Measurements from ENCODE around the gene SPCS3.
"Not testable (repeated sequence)": the region's sequence is repeated elsewhere in the genome, so short reads cannot be mapped to it uniquely, and the experiment has no call there.

SPCS3 gene

GRCh38 chr4:176306837-176307665 is 12.7 kb upstream of the SPCS3 start:
- no peak for DNase-seq

- DNase-seq: no peak
These were observed 12.2 kb upstream of the SPCS3 start for GRCh38 chr4:176307666-176307930.

DNA sequence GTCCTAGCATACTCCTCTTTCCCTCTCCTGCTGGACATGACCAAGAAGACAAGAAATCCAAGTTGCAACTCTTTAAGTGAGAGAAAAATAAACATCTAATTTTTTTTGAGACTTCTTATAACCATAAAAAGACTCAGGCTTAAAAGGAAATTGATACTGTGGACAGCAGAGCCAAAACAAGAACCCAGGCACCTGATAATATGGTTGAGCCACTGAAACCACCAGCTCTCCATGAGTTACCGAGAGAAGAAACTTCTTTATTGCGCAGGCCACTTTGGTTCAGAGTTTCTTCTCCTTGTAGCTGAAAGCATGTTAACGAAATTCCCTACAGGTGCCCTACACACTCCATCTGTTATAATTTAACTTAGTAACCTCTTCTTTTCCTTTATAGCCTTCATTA is 11.3 kb upstream of the SPCS3 start:
- no peak for DNase-seq

DNA sequence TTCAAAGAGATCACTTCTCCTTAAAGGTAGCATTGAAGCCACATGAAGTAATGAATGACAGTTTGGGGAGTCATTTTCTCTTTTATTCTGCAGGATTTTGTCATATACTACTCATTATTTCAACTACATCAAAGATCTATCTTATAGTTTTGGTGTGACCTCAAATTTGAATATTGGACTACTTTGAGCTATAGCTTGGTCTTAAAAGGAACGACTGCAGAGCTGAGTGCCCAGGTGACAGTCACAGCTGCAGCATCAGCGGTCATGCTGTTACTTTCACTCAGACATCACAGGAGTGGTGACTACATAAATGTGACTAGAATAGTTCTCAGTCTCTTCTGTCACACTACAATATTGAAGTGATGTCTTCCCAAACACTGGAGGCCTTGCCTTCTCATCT is 10.7 kb upstream of the SPCS3 start:
- no peak for DNase-seq

- no peak for DNase-seq
These were observed 10.0 kb upstream of the SPCS3 start for GRCh38 chr4:176309772-176310171.

- DNase-seq: no peak
These were observed 6.0 kb upstream of the SPCS3 start for GRCh38 chr4:176313596-176314336.

GRCh38 chr4:176319151-176319703 is 539 bp upstream of the SPCS3 start:
- no peak for DNase-seq

GRCh38 chr4:176320340-176320975 is 692 bp downstream of the SPCS3 start:
- peak; percentile 76 to 78 for DNase-seq

GRCh38 chr4:176320976-176321361 is 1.2 kb downstream of the SPCS3 start:
- no peak for DNase-seq

DNA sequence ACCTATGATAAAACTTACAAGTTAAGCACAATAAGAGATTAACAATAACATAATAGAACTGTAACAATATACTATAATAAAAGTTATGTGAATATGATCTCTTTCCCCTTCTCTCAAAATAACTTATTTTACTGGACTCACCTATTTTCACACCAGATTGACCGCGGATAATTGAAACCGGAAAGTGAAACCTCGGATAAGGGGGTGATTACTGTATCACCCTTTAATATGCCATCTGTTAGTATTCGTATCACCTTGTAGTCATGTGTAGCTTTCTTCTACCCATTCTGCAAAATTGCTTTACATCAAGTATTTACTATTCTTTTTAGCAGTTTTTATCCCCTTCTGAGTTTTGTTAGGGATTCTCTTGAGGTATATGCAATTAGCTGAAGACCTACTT is 1.8 kb downstream of the SPCS3 start:
- no peak for DNase-seq

DNA sequence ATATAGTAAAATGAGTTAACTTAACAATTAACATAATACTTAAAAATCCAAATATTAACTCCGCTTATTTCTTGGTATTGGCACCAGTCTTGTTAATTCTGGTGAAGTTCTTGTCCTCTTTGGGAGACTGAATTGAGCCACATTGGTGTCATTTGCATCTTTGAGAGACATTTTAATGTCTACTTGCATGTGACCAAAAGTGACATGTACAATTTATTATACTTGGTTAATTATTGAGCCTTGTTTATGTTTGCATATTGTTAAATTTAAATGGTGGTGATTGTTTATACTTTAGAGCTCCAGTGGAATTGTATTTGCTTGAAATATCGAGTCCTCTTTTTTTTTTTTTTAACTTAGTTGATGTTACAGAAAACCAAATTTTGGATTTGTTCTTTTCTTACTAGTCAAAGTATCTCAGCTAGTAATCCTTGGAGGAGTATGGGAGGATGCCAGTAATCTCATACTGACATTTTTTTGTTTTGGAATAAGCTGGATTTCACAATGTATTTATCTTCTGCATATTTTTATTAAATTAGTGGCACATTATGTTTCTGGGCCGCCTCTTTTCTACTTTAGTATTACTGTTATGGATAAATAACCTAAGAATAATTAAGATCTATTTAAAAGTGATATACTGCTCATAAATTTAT is 3.9 kb downstream of the SPCS3 start:
- no peak for DNase-seq

DNA sequence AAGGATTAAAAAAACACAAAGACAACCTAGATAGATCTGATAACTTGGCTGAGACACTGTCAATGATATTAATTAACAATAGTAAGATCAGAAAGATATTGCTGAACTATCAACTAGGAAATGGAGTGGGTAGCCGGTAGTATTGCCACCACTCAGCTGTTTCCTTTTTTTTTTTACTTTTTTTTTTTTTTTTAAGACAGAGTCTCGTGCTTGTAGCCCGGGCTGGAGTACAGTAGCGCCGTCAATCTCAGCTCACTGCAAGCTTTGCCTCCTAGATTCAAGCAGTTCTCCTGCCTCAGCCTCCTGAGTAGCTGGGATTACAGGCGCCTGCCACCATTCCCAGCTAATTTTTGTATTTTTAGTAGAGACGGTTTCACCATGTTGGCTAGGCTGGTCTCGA is 5.1 kb downstream of the SPCS3 start:
- DNase-seq: not testable (repeated sequence)

DNA sequence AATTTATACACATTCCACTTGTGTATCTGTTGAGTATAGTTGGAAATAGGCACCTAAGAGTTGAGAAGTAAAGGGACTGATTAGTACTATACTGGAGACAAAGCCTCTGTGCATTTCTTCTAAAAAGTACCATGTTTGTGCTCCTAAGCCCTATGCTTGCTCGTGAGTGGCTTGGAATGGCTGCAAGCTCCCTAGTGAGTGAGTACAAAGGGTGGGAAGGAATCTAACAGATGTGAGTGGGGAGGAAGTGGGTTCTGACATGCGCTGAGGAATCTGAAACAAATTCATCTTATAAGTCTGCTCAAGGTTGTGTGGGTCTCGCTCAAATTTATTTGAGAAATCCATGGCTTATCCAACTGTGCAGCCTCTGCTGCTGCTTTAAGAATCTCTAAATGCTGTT is 13.3 kb downstream of the SPCS3 start:
- no peak for DNase-seq

DNA sequence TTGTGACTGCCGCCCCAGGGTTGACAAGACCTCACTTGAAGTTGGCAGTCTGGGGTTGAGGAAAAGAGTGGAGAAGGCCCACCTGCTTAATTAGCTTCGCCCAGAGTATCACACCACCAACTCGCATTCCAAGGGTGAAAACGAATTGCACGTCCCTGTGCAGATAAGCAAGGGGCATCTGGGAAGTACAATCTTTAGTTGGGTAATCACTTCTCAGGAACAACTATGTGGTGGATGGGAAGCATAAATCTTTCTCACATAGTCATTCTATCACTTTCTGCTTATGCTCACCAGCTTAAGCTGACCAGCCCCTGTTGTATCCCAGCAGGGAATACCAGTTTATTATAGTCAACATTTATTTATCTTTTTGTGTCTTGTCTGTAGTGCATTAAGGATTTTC is 14.3 kb downstream of the SPCS3 start:
- no peak for DNase-seq

DNA sequence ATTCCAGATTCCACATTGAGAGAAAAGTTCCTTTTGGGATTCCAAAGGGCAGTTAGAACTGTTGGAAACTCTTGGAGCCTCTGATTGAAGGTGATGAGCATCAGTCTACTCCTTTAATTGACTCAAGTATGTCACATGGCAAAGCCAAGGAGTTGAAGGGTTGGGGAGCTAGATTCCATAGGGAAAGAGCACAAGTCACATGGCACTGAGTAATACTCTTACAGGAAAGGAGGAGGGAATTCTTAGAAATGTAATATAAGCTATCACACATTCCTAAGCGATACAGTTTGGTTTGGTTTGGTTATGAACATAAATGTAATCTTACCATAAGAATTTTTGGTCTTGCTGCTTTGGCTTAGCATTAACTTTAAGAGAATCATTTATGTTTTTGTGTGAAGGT is 15.7 kb downstream of the SPCS3 start:
- no peak for DNase-seq

DNA sequence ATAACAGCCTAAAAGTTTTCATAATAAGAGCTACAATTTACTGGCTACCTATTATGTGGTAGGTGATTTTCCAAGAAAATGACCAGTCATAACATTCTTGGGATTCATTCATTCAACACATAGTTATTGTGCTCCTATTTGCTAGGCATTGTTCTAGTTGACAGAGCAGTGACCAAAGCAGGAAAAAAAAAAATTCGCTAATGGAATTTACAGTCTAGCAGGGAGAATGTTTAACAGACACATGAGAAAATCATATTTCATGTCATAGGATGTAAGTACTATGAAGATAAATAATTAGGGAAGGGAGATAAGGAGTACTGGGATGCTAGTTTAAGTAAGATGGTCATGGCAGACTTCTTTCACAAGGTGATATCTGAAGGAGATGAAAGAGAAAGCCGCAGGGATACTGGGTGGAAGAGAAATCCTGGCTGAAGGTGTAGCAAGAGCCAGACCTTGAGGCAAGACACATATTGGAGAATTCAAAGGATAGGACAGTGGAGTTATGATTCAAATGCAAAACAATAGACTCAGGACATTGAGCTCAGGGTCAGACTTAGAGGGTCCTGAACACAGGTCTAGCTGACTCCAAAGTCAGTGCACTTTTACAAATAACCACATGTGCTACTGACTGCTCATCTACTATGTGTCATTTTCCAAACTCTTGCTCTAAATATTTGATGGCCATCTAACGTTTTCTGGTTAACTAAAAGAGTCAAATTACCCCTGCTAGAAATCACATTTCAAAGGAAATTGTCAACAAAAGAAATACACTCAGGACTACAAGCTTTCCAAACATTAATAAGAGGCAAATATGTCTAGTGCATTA is 20.4 kb downstream of the SPCS3 start:
- no peak for DNase-seq

GRCh38 chr4:176340871-176341685 is 21.3 kb downstream of the SPCS3 start:
- peak in 1 of 2 donors; percentile 30 for DNase-seq

DNA sequence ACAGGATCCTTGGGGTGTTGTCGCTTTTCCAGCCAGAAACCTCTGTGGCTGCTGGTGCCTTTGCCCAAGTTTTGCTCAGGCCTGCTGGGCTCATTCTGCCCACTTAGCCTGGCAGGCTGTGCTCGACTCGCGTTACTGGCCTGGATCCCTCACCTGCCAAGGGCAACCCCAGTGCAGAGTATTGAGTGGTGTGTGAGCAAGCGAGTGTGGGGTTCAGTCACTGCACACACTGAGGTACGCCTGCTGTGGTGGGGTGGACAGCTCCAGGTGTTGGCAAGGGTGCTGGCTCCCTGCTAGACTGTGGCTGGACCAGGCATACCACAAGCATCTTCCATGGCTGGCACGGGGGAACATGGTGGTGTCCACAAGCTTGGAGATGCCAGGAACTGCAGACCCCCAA is 22.6 kb downstream of the SPCS3 start:
- DNase-seq: no peak

GRCh38 chr4:176343286-176343685 is 23.5 kb downstream of the SPCS3 start:
- DNase-seq: no peak

GRCh38 chr4:176345346-176345745 is 25.6 kb downstream of the SPCS3 start:
- not testable (repeated sequence) for DNase-seq

DNA sequence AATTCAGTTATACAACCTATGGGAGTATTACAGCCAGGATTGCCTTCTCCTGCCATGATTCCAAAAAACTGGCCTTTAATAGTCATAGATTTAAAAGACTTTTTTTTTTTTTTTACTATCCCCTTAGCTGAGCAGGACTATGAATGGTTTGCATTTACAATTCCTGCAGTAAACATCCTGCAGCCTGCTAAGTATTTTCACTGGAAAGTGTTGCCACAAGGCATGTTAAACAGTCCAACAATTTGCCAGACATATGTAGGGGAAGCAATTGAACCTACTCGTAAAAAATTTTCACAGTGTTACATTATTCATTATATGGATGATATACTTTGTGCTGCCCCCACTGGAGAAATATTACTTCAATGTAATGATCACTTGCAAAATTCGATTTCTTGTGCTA is 27.1 kb downstream of the SPCS3 start:
- DNase-seq: not testable (repeated sequence)
